SK-N-MC (cell line): Measurements from ENCODE around the gene SLC27A4.

Experiments
- EZH2 ChIP-seq: fragments of 200-600 bp; sonication (generic); IDR thresholded peaks from one replicate; pipeline ENCODE4 v1.6.1; 2017; ENCODE audit warnings: antibody characterized with exemption
- FOXP2 ChIP-seq: optimal IDR thresholded peaks from 2 replicates; pipeline ENCODE3; 2011; ENCODE audit warnings: mild to moderate bottlenecking, moderate library complexity; ENCODE audit not compliant: insufficient read depth; ENCODE audit errors: extremely low read length, control extremely low read depth
- POLR2AphosphoS5 ChIP-seq: IDR thresholded peaks from 2 replicates; pipeline ENCODE4 v1.6.1; 2012; ENCODE audit warnings: mild to moderate bottlenecking, low read depth, low read length, borderline replicate concordance

DNA sequence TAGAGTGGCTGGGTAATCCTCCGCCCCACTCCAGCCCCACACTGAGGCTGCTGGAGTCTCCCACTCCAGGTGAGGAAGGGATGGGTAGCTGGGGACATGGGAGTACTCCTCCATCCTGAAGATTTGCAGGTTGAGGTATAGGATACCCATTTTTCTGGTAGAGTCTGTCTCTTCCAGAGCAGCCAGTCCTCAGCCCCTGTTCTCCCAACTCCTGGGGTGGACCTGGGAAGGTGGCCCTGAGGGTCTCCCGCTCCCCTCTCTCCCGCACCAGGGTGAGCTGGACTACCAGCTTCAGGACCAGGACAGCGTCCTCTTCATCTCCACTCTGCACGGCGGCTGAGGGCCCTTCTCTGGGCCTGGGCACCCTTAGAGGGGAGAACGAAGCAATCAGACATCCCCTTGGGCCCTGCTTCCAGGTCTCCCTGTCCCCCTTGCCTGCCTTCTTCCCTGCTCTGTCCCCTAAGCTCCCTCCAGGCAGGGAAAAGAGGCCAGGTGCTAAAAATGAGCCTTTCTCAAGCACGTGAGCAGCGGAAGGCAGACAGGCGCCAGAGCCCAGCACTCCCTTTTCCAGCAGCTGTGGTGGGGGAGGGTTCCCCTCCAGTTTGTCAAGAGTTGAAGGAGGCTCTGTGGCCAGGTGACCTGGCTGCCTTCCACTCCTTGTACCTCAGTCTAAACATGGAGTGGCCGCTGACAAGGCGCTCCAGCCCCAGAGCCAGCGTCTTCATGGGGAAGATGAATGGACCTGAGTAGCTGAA is 49.2 kb downstream of the SLC27A4 start:
- TF ChIP-seq EZH2 = no peak
- TF ChIP-seq POLR2AphosphoS5 = no peak
- TF ChIP-seq FOXP2 = no peak
